Measurements from ENCODE around the gene PRRT1.

The PRRT1 gene

DNA sequence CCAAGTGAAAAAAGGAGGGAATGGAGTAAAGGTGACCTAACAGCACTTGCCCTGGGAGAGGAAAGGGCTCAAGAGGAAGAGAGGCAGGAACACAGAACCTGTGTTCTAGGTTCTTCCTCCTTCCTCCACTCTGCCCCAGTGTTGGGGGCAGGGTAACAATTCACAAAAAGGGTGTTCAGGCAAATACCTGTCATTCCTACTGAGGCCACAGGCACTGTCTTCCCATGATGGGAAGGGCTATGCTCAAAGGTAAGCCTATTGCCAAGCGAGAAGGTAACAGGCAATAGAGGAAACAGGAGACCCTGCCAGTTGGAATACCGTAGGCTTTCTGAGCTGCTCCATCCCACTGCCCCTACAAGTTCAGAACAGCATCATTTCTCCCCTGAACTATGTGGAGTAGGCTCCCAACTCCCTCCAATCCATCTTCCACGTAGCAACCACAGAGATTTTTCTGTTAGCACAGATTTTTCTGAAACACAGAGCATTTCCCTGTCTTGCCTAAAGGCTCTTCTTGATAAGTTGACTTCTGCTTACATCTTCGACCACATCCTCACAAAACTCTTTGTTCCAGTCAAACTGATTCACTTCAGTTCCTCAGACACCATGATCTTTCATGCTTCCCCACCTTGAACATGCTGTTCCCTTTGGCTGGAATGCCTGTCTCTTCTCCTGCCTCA is 21.4 kb upstream of the PRRT1 start:
- no peak for DNase-seq

DNA sequence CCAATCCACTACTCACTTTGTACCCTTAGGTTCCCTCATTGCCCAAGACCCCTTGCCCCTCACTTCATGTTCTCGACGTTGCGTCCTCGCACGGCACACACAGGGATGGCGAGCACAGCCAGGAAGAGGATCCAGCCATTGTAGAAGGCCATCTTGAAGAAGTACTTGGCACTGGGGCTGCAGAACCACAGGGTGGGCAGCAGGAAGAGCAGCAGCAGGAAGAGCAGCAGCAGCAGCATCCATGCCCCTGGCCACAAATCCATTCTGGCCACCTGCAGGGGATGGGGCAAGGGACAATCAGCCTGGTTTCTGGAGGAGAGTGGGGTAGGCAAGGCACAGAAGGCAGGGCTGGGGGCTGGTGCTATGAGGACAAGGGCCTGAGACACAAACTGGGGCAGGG is 19.5 kb upstream of the PRRT1 start:
- no peak for DNase-seq

DNA sequence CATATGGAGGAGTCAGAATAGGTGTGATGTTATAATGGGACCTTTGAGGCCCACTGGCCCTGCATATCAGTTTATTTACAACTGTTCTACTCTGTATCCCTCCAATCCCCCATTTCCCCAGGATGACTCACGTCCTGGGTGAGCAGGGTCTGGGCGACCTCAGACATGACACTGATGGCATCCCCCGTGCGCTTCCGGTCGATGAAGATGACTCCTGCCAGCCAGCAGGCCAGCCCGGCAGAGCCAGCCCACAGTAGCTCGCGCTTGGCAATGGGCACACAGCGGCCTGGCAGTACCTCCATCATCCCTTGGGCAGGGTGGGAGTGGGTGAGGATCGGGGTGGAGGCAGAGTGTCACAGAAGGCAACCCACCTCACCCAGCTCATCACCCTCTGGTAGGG is 18.6 kb upstream of the PRRT1 start:
- no peak for DNase-seq

DNA sequence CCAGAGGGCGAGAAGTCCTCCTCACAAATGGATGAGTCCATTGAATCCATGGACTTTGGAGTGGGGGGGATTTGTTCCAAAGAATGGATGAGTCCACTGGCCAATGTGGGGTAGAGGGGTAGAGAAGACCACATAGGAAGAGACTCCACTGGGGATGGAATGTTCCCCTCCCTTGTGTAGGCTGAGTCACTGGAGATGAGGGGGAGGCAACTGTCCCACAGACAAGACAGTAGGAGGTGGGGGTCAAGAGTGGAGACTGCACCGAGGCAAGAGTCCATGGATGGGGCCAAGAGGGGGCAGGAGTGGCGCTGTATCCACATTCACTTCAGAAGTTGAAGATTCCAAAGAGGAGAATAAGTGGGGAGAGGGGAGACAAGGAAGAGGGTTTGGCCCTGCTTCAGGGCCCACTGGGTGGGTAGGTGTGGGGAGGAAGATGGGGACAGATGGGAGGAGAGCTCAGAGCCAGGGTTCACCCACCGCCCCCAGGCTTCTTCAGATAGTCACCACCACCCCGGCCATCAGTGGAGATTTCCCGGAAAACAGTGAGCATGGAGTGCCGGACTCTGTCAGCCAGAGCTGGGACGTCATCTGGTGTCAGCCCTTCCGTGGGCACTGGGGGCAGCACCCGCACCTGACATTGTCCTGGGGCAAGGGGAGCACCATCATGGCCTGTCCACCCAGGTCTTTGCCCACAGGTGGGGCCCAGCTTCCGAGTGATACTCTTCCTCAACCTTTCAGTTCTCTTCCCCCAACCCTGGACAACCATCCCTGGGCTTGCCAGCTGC is 17.3 kb upstream of the PRRT1 start:
- DNase-seq, result no peak

DNA sequence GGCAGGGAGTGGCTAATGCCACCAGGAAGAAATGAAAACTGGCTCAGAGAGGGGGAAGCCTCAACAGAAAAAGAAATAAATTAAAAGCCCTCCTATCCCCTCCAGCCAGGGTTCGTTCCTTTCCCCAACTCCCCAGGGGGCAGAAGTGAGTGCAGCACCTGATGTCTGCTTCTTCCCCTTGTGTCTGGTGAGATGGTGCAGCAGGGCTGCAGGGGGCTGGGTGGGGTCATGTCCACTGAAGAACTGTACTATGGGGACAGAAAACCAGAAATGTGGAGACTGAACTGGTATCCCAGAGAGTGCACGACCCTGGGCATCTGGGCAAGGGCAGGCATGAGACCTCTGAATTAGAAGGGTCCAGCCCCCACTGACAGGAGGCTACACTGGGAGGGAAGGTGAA is 16.6 kb upstream of the PRRT1 start:
- no peak for DNase-seq

DNA sequence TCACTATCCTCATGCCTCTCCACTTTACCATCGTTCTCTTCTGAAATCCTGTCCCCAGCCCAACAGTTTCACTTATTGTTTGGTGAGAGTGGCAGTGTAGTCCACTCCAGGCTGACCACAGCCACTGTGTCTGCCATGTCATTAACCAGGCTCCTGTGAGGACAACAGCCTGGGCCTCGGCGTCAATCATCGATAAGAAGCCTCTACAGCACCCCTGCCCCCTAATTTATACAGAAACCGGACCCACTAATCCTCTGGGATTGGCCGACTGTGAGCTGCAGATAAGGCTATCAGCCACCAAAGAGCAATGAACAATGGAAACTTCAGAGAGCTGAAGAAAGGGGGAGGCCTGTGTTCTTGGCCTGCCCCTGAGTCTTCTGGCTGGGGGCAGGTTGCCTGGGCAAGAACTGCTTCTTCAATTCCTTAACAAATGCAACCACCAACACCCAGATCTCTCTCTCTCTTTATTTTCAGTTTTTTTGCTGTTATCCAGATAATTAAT is 16.1 kb upstream of the PRRT1 start:
- no peak for DNase-seq

DNA sequence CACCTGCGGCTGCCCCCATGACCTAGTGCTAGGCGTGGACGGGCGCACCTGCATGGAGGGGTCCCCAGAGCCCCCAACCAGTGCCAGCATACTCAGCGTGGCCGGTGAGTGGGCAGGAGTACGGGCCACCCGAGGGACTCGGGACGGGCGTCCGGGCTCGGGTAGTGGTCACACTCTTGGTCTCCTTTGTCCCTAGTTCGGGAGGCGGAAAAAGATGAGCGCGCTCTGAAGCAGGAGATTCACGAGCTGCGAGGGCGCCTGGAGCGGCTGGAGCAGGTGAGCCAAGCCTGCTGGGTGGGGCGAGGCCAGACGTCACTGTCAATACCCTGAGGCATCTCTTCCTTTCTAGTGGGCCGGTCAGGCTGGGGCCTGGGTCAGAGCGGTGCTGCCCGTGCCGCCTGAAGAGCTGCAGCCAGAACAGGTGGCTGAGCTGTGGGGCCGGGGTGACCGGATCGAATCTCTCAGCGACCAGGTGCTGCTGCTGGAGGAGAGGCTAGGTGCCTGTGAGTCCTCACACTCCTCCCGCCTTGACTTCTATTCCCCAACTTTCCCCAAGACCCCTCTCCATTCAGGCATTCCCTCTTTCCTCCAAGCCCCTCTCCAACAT is 15.5 kb upstream of the PRRT1 start:
- DNase-seq, result no peak

DNA sequence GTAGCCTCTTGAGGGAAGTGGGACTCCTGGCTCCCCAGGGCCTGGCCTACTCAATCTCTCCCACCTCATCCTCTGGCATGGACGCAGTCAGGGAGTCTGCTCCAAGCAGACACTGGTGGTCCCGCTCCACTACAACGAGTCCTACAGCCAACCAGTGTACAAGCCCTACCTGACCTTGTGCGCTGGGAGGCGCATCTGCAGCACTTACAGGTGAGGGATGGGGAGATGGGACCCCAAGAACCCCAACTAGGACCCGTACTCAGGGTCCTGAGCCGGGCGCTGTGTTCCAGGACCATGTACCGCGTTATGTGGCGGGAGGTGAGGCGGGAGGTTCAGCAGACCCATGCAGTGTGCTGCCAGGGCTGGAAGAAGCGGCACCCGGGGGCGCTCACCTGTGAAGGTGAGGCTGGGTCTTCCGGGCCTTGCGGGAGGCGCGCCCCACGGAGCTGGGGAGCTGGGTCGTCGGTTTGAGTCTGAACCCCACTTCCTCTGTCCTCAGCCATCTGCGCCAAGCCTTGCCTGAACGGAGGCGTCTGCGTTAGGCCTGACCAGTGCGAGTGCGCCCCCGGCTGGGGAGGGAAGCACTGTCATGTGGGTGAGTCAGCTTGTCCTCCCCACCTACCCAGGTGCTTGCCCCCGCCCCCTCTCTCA is 14.8 kb upstream of the PRRT1 start:
- no peak for DNase-seq

DNA sequence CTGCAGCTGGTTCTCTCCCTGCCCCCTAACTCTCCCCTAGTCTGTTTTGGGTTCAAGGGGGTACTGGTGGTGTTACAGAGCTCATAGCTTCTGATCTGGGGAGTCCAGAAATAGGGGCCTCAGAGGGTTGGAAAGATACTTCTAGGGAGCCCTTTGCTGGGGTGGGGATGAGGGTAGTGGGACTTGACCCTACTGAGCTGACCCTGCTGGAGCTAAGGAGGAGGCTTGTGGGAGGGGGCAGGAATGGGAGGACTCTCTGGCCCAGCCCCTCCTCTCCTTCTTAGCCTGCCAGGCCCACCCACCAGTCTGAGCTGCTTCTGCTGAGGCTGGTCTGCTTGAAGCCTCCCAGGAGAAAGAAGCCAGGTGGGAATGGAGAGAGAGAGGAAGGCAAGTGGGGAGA is 12.6 kb upstream of the PRRT1 start, which contains the start of gene EGFL8:
Gene EGFL8, plus strand, starts transcription at position 301 of the 400 bp plus-strand sequence. CDS start 1,571 bp downstream, outside the sequence.
- no peak for DNase-seq

DNA sequence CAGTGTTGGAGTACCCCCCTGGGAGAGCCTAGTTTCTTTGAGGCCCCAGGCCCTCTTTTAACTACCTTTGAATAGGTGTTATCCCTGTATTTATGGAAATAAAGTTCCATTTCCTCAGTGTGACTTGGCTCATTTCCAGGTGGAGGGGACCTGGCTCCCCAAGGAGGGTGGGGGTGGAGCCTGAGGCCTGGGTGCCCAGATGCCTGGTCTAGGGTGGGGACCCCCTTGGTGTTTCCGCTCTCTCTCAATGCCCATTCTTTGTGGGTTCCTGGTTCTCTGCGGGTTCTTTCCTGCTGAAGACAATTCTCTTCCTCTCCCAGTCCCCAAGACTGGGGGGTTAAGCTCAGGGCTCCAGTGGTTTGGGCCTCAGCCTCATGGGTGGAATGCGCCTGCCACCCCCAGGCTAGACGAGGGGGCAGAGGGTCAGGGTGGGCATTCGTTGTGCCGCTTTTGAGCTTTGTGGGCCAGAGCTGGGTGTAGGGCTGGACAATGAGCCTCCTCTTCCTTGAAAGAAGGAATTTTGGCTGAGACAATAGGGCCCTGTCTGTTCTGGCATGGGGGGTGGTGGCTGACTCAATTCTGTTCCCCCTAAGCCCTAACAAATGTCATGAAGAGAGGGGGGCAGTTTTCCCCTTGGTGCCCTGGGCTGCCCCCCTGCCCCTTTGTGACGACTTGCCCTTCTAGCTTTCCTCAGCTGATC is 12.0 kb upstream of the PRRT1 start:
- DNase-seq, result no peak

DNA sequence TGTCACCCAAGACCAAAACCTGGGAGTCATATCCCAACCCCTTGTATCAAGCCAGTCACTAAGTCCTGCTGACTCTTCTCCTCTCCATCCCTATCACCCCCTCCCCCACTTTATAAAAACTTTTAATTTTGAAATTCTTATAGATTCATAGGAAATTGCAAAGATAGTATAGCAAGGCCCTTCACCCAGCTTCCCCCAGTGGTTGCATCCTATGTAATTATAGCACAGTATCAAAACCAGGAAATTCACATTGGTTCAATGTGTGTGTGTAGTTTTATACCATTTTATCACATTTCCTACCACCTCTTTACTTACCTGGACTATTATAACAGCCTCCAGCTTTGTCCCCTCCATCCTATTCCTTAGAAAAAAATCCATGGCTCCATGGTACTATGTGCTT is 6.3 kb upstream of the PRRT1 start:
- no peak for DNase-seq

DNA sequence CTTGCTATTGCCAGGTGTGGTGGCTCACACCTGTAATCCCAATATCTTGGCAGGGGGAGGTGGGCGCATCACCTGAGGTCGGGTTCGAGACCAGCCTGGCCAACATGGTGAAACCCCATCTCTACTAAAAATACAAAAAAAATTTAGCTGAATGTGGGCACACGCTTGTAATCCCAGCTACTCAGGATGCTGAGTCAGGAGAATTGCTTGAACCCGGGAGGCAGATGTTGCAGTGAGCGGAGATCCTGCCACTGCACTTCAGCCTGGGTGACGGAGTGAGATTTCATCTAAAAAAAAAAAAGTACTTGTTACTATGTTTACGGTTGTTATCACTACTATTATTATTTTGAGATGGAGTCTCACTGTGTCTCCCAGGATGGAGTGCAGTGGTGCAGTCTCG is 5.2 kb upstream of the PRRT1 start:
- DNase-seq, result no peak

DNA sequence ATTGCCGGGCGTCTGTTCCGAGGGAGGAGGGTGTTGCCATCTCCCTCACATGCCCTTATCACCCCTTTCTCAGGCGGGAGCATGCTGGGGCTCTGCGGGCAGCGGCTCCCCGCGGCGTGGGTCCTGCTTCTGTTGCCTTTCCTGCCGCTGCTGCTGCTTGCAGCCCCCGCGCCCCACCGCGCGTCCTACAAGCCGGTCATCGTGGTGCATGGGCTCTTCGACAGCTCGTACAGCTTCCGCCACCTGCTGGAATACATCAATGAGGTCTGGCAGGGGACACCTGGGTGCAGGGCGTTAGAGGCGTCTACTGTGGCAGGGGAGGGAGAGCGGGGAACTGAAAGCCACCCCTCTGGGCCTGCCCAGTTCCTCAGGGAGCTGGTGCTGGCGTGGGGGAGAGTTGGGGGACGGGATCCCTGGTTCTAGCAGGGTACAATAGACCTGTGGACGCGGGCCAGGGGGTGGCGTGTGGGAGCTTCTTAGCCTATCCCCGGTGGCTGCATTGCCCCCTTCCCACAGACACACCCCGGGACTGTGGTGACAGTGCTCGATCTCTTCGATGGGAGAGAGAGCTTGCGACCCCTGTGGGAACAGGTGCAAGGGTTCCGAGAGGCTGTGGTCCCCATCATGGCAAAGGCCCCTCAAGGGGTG is 2.9 kb upstream of the PRRT1 start:
- DNase-seq, result peak in 1 of 2 experiments; percentile 38

DNA sequence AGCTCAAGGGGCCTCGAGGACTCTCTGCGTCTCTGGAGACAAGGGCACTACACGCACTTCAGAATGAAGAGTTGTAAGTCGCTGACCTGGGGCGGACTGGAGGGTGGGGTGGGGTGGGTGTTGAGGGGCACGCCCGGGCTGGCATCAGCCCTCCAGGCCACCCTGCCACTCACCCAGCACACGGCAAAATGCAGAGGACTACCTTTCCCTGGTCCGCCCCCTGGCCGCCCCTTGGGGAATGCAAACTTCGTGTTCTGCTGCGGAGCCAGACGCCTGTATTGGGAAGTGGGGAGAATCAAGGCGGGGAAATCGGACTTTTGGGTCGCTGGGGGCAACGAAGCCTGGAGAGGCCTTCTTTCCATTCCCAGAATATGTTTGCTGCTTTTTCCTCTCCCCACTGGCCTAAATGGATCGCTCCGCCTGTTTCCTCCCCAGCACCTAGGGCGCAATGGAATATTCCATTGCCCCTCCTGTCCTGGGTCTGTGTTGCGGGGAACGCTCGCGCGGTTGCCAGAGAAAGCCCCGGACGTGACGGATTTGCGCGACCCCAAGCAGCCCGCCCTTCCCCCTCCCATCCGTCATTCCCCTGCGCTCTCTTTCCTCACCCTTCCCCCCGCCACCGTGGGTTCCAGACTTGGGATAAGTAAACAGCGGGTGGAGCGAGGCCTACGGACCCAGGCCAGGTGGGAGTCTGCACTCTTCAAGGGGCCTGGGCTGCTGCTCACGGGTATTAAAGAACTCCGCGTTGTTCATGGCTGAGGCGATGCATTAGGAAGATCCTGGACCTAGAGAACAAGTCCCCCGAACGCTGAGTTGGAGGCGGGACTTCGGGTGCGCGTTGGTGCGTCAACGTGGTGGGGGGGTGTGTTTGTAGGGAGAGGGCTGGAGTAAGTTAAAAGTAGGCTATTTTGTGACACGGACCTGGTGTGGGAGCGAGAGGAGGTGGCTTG is 2.1 kb upstream of the PRRT1 start, which contains the start of gene PPT2:
Gene PPT2, plus strand, starts transcription at position 578 of the 950 bp plus-strand sequence. CDS start 454 bp downstream, outside the sequence.
- peak; percentile 14 to 44 for DNase-seq

DNA sequence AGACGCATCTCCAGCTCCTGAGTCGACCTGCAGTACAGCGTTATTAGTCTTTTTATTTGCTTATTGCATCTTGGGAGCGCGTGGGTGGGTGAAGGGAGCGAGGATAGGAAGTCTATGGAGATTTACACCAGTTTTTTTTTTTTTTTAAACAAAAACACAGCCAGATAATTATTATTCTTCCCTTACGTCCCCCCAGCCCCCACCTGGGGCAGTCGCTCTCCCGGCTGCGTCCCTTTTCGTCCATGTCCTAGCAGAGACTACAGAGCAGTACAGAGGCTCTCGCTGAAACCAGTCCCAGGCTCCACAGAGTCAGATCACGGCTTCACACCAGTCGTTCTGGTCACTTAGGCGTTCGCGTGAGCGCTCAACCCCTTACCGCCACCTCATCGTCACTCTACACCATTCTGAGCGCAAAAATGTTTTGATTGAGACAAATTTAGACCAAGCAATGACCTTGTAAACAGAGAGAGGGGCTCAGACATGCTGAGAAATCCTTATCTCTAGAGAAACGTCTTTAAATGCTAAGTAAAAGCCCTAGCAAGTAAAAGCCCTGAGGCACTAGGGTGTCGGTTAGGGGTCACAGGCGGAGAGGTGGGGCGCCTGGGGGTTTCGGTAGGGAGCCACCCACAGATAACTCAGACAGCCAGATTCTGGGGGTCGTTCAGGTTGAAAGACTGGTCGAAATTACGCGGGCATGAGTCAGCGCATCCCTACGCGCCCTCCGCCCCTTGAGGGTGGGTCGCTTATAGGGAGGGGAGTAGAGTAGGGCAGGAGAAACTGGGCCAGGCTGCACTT is 1.2 kb upstream of the PRRT1 start:
- DNase-seq, result no peak

DNA sequence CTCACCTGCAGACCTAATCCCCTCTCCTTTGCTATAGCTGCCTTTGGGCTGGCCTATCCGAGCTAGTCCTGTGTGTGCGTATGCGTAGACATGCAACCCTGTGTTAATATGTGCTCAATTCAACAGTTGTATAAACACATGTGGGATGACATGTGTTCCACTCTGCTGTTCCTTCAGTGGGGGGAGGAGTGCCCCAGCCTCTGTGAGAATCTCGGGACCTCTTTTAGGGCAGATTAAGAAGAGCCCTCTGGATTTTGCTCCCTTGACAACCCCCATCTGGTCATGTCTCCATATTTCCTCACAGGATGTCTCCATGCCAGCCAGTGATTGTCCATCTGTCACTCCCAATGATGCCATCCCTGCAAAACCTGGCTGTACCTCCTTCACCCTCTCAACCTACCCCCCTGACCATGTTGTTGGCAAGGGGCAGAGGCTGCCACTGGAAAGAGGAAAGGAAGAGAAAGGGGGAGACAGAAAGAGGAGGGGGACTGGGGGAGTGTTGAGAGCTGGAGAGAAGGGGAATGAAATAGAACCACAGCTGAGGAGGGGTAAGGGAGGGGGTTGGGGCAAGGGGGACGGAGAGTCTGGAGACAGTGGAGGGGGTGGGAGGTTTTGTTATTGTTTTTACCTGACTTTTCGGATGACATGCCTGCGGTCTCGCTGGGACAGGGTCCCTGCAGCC is 417 bp downstream of the PRRT1 start:
- no peak for DNase-seq

DNA sequence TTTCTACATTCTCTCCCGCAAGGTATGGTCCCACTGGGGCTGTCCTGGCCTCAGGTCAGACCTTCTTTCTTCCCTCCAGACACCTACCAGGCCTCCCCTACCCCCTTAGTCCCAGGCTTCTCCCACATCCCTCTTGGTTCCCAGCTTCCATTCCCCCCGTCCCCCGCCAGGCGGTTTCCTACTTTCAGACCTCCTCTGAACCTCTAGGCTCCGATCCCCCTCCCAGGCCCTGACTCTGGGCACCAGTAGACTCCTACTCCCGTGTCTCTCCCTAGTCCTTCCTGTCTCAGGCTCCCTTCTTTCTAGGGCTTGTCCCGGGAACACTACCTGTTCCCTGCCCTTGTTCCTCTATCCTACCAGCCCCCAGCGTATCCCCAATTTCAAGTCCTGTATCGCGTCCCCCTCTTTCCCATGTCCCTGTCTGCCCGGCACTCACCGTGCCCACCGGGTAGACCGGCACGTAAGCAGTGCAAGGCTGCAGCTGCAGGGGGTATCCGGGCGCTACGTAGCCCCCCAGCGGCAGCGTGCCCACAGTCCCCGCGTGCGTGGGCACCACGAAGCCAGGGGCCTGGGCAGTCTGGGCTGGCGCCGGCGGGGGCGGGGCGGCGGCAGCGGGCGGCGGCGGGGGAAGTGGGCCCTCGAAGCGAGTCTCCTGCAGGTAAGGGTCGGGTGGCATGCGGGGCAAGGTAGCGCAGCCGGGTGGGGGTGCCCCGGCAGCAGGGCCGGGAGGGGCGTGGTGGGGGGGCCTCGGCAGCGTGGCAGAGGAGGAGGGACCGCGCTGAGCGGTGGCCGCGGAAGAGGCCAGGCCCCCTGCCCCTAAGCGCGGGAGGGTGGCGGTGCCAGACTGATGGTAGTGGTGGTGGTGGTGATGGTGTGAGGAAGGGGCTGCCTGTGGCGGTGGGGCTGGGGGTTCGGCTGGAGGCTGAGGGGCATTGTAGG is 1.5 kb downstream of the PRRT1 start:
- no peak for DNase-seq

DNA sequence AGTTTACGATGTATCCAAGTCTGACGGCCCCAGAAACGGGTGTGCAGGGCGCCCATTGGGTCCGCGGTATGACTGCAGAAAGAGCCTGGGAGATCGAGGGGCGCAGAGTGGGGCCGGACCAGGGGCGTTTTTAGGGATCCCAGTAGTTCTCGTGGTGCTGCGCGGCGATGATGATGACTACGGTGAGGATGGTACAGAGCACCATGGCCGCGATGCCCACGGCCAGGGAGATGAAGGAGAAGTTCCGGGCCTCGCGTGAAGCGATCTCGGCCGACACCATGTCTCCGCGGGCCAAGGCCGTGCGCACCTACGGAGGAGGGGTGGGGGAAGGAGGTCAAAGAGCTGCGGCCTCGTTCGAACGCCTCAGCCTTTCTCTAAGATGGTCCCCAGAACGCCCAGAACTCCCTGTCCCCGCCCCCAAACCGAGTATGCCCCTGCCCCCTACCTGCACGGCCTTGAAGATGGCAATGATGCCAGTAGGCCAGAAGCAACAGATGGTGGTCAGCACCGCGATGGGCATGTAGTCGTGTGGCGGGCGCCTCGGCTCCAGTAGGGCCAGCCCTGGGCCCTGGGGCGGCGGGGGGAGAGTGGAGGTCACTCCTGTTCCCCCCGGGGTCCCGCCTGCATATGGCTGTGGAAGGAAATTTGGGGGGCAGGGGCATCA is 2.5 kb downstream of the PRRT1 start:
- DNase-seq, result no peak
